ENCODE measurements around the gene SSU72. TPM values are rescaled to one million over a fixed set of nuclear protein-coding genes. Genes with fewer than 3 reads are reported as not detected.
A peak's percentile ranks its signal among the peaks of the same experiment; 100 is the strongest.

SSU72 gene
- total RNA-seq: 114 and 118 TPM in 2 replicates
- long read RNA-seq, full-length matches to known transcripts: 41 of 47 reads
- long read RNA-seq, partial matches to known transcripts: 1 of 47 reads
- long read RNA-seq, other reads (novel, unspliced or antisense): 5 of 47 reads

DNA sequence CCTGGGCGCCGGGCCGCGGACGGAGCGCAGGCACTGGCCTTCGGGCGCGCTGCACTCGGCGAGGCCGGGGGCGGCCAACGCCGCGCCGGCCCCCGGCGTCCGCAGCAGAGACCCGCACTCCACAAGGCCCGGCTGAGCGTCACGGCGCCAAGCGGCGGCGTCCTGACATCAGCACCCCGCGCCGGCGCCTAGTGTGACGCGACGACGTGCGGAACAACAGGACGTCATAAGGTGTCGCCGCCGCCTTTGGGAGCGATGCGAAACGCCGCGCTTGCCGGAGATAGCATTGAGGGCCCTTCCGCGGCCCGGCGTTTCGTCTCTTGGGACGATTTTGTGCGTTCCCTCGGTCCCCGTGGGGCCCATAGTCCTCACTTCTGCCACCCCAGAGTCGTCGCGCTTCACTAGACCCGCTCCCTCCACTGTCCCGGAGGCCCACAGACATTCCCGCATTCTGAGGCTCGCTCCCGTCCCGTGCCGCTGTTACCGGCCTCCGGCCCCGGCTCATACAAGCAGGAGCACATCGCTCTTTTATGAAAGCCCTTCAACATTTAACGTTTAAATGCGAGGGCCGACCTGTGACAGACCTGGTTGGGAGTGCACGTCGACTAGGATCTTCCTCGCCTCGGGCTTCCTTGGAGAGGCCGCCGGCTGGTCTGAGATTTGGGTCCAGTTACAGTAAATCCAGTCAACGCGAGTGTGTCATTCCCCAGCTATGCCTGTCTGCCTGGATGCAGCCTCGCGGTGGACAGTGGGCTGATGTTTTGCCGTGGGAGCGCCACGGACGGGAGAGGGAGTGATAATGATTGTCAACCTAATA is at the start of gene SSU72:
TSS of gene SSU72 (minus strand) at position 143 of the 817 bp plus-strand sequence. CDS start 306 bp downstream, outside the sequence.
- peak within 1 kb of the TSS; percentile 99 for H3K27ac Mint-ChIP-seq
- peaks cover 5% of the 10 kb centered on the region for H3K27me3 Mint-ChIP-seq
- DNase-seq (ENCODE audit: low spot score, unreplicated experiment): peak; percentile 79
- peaks cover 20% of the 10 kb centered on the region for H3K4me1 Mint-ChIP-seq (ENCODE audit: low read depth)
- H3K4me3 Mint-ChIP-seq (ENCODE audit: low read depth): peak within 1 kb of the TSS; percentile 95
- peaks cover 5% of the 10 kb centered on the region for H3K36me3 Mint-ChIP-seq (ENCODE audit: insufficient read depth)
- no peaks in the 10 kb centered on the region for H3K9me3 Mint-ChIP-seq (ENCODE audit: low read depth)
- TF ChIP-seq, protein P1, sequence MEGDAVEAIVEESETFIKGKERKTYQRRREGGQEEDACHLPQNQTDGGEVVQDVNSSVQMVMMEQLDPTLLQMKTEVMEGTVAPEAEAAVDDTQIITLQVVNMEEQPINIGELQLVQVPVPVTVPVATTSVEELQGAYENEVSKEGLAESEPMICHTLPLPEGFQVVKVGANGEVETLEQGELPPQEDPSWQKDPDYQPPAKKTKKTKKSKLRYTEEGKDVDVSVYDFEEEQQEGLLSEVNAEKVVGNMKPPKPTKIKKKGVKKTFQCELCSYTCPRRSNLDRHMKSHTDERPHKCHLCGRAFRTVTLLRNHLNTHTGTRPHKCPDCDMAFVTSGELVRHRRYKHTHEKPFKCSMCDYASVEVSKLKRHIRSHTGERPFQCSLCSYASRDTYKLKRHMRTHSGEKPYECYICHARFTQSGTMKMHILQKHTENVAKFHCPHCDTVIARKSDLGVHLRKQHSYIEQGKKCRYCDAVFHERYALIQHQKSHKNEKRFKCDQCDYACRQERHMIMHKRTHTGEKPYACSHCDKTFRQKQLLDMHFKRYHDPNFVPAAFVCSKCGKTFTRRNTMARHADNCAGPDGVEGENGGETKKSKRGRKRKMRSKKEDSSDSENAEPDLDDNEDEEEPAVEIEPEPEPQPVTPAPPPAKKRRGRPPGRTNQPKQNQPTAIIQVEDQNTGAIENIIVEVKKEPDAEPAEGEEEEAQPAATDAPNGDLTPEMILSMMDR (IDR thresholded peaks at IDR 0.05; ENCODE audit: unreplicated experiment): no peak

DNA sequence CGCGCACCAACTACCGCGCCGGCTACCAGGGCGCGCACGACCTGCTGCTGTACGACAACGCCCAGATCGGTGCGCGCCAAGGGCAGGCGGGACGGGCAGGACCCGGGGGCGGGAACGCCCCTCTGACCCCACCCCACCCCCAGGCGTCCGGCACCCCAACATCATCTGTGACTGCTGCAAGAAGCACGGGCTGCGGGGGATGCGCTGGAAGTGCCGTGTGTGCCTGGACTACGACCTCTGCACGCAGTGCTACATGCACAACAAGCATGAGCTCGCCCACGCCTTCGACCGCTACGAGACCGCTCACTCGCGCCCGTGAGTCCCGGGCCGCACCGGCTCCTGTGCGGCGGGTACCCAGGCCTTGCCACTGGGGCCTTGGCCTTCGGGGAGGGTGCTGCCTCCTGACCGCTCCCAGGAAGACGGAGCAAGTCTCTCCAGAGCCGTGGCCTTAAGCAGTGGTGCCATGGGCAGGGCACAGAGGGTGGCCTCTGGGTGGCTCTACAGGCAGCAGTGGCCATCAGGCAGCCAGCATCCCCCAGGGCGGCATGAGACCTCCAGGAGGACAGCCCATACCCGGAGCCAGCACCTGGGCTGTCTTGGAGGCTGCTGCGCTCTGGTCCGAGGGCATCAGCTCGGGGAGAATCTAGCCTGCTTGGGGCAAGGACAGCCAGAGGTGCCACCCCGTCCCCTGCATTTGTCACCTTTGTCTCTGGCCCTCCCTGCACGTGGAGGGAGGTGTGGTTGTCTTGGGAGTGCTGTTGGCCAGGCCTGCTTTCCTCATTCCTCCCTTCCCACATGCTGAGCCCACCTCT is 49.2 kb upstream of the SSU72 start:
- H3K4me1 Mint-ChIP-seq (ENCODE audit: low read depth): no peaks in the 10 kb centered on the region
- no peaks in the 10 kb centered on the region for H3K9me3 Mint-ChIP-seq (ENCODE audit: low read depth)
- TF ChIP-seq, protein P1 (IDR thresholded peaks at IDR 0.05; ENCODE audit: unreplicated experiment): no peak
- H3K27ac Mint-ChIP-seq: no peak overlapping the region
- no peak for DNase-seq (ENCODE audit: low spot score, unreplicated experiment)
- no peak overlapping the region for H3K4me3 Mint-ChIP-seq (ENCODE audit: low read depth)
- H3K36me3 Mint-ChIP-seq (ENCODE audit: insufficient read depth): no peaks in the 10 kb centered on the region
- H3K27me3 Mint-ChIP-seq: no peaks in the 10 kb centered on the region

DNA sequence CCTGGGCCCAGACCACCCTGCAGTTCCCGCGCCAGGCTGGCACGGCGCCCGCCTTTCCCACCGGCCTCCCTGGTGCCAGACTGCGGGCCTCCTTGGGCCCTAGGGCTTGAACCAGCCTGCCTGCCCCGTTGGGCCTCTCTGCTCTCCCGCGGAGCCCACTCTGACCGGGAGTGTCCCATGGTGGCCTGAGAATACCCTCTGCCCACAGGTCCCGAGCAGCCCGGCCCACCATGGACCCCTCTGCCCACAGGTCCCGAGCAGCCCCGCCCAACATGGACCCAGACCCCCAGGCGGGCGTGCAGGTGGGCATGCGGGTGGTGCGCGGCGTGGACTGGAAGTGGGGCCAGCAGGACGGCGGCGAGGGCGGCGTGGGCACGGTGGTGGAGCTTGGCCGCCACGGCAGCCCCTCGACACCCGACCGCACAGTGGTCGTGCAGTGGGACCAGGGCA is 48.5 kb upstream of the SSU72 start:
- no peaks in the 10 kb centered on the region for H3K36me3 Mint-ChIP-seq (ENCODE audit: insufficient read depth)
- no peak overlapping the region for H3K4me3 Mint-ChIP-seq (ENCODE audit: low read depth)
- no peak overlapping the region for H3K27ac Mint-ChIP-seq
- no peaks in the 10 kb centered on the region for H3K27me3 Mint-ChIP-seq
- no peaks in the 10 kb centered on the region for H3K4me1 Mint-ChIP-seq (ENCODE audit: low read depth)
- TF ChIP-seq, protein P1 (IDR thresholded peaks at IDR 0.05; ENCODE audit: unreplicated experiment): no peak
- DNase-seq (ENCODE audit: low spot score, unreplicated experiment): no peak
- no peaks in the 10 kb centered on the region for H3K9me3 Mint-ChIP-seq (ENCODE audit: low read depth)

DNA sequence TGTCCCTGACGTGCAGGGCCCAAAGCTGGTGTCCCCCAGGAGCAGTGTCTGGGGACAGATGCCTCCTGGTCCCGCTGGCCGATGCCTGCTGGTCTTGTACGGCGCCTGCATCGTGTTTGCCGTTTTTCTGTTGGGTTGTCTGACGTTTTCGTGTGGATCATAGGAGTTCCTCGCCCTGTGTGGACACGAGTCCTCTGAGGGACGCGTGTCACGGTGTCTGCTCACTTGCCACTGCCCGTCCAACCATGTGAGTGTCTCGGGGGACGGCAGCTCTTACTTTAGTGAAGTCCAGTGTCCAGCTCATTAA is 48.1 kb upstream of the SSU72 start:
- H3K4me3 Mint-ChIP-seq (ENCODE audit: low read depth): no peak overlapping the region
- H3K27me3 Mint-ChIP-seq: no peaks in the 10 kb centered on the region
- H3K27ac Mint-ChIP-seq: no peak overlapping the region

More for the DNA sequence above, 48.1 kb upstream of the SSU72 start:
- Mint-ChIP-seq H3K9me3 (ENCODE audit: low read depth) (no peaks in the 10 kb centered on the region), H3K36me3 (ENCODE audit: insufficient read depth) (no peaks in the 10 kb centered on the region), H3K4me1 (ENCODE audit: low read depth) (no peaks in the 10 kb centered on the region)
- DNase-seq (ENCODE audit: low spot score, unreplicated experiment): no peak
- TF ChIP-seq, protein P1 (IDR thresholded peaks at IDR 0.05; ENCODE audit: unreplicated experiment): no peak

Data from progenitor cell of endocrine pancreas (in vitro differentiated cells).